Measurements from ENCODE around the gene TMEM217. TPM values are rescaled to one million over a fixed set of nuclear protein-coding genes. Genes with fewer than 3 reads are reported as not detected.

The TMEM217 gene
- total RNA-seq, 4 donors from 2014 or later, result 1.4 to 4.7 (median 2.0) TPM

DNA sequence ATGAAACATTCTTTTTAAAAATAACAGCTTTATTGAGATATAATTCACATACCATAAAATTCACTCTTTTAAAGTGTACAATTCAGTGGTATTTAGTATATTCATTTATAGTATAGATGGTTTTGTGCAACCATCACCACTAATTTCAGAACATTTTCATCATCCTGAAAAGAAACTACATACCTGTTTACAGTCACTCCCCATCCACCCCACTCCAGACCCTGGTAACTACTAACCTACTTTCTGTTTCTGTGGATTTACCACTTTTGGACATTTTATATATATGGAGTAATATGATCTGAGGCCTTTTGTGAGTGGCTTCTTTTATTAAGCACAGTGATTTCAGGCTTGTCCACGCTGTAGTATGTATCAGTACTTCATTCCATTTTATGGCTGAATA, 2.5 kb upstream of the TMEM217 start:
- H3K4me1 ChIP-seq, result peaks cover 15 to 77% (median 19%) of the 10 kb centered on the region in 3 donors
- intact Hi-C loops (cut with DNase I), result no loop called here
- 89 to 96% methylated on average over 1 of the region's 1 CpG for WGBS, 2 donors
- H3K4me3 ChIP-seq, result no peak overlapping the region
- H3K27ac ChIP-seq, result no peak overlapping the region
- DNase-seq, result no peak
- no peaks in the 10 kb centered on the region for H3K9me3 ChIP-seq
- H3K36me3 ChIP-seq, result no peaks in the 10 kb centered on the region
- no peaks in the 10 kb centered on the region for H3K27me3 ChIP-seq
- TF ChIP-seq POLR2A (IDR thresholded peaks at IDR 0.05), result no peak
- TF ChIP-seq, protein P1, sequence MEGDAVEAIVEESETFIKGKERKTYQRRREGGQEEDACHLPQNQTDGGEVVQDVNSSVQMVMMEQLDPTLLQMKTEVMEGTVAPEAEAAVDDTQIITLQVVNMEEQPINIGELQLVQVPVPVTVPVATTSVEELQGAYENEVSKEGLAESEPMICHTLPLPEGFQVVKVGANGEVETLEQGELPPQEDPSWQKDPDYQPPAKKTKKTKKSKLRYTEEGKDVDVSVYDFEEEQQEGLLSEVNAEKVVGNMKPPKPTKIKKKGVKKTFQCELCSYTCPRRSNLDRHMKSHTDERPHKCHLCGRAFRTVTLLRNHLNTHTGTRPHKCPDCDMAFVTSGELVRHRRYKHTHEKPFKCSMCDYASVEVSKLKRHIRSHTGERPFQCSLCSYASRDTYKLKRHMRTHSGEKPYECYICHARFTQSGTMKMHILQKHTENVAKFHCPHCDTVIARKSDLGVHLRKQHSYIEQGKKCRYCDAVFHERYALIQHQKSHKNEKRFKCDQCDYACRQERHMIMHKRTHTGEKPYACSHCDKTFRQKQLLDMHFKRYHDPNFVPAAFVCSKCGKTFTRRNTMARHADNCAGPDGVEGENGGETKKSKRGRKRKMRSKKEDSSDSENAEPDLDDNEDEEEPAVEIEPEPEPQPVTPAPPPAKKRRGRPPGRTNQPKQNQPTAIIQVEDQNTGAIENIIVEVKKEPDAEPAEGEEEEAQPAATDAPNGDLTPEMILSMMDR (IDR thresholded peaks at IDR 0.05), result no peak

DNA sequence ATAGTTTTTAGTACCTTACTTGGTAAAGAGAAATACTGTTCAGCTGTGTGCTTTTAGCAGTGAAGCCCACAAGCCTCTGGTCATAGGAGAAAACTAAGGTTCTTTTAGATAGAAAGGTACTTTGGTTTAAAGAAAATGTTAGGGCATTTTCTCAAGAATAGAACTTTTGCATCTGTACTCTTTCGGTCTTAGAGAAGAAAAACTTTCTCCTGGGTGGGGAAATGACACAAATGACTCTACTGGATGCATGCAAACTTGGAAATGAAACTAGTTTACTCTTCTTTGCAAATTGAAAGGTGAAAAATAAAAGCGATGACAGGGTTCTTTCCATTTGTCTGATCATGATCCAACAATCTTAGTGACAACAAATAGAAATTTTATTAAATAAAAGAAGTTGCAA, 2.1 kb upstream of the TMEM217 start:
- 39 to 51% methylated on average over 2 of the region's 2 CpGs for WGBS, 2 donors
- no peak overlapping the region for H3K4me3 ChIP-seq
- peak overlapping the region in 2 of 4 donors; percentile 96 to 97 for H3K27ac ChIP-seq

DNA sequence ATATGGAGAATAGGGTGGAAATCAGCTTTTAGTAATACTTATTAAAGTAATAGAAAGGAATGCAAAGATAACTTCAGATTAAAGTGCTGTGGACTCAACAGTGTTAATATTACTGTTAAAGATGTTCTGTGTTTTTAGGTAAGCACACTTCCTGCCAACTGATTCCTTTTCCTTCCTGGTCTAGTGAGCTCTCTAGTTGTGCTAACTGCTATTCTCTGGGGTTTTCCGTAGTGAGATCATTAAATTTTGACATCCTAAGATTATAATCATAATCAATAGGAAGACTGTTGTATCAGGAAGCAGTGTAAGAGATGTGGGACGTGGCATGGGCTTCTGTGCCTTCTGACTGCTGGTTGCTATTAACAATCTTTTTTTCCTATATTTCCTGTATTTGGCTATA, 1.2 kb upstream of the TMEM217 start:
- Histone ChIP-seq H3K27ac (peak overlapping the region in 3 of 4 donors; percentile 96 to 97 (median 97)), H3K9me3 (no peaks in the 10 kb centered on the region), H3K4me1 (peaks cover 15 to 65% (median 15%) of the 10 kb centered on the region in 3 donors), H3K36me3 (no peaks in the 10 kb centered on the region), H3K27me3 (no peaks in the 10 kb centered on the region), H3K4me3 (peak overlapping the region in 3 of 4 donors; percentile 73 to 98 (median 95))
- 35 to 37% methylated on average over 2 of the region's 2 CpGs for WGBS, 2 donors
- no peak for TF ChIP-seq POLR2A (IDR thresholded peaks at IDR 0.05)
- TF ChIP-seq, protein P1 (IDR thresholded peaks at IDR 0.05), result no peak
- intact Hi-C loops (cut with DNase I), result no loop called here
- no peak for DNase-seq

More for the DNA sequence above, 2.1 kb upstream of the TMEM217 start:
- H3K9me3 ChIP-seq, result no peaks in the 10 kb centered on the region
- no peaks in the 10 kb centered on the region for H3K36me3 ChIP-seq
- no peaks in the 10 kb centered on the region for H3K27me3 ChIP-seq
- no peak for DNase-seq
- intact Hi-C loops (cut with DNase I), result no loop called here
- TF ChIP-seq POLR2A (IDR thresholded peaks at IDR 0.05), result no peak
- TF ChIP-seq, protein P1 (IDR thresholded peaks at IDR 0.05), result no peak
- peaks cover 15 to 73% (median 17%) of the 10 kb centered on the region in 3 donors for H3K4me1 ChIP-seq

DNA sequence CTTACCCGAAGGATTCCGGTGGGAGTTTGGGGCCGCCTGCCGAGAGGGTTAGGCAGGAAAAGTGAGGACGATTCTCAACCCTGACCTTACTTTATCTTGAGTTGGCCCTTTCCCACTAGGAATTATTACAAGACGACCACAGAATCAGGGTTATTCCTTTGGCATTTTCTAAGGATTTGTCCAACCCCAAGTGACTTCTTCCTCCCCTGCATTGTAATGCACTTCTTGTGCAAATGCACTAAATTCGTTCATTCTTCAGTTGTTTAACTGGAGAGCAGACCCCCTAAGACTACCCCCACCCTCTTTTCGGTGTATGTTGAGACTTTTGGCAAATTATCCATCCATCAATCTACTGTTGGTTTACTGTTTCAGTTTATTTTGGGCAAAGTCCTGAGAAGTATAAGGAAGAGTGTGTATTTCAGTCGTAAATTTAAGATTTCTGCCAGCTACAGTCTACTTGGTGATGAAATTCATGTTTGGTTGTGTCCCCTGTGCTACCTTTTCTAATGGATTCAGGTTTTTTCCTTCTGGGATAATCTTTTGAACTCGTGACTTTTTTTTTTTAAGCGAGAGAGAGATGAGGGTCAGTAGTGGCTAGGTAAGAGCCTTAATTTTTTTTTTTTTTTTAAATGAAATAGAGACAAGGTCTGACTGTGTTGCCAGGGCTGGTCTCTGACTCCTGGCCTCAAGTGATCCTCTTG, 611 bp upstream of the TMEM217 start:
- Histone ChIP-seq H3K9me3 (no peaks in the 10 kb centered on the region), H3K36me3 (no peaks in the 10 kb centered on the region), H3K27ac (peak overlapping the region; percentile 92 to 97 (median 96)), H3K4me3 (peak overlapping the region; percentile 73 to 98 (median 92)), H3K4me1 (peaks cover 15 to 63% (median 15%) of the 10 kb centered on the region in 3 donors), H3K27me3 (no peaks in the 10 kb centered on the region)
- no peak for DNase-seq
- TF ChIP-seq POLR2A (IDR thresholded peaks at IDR 0.05), result no peak
- TF ChIP-seq, protein P1 (IDR thresholded peaks at IDR 0.05), result no peak
- intact Hi-C loops (cut with DNase I), result no loop called here
- 10 to 17% methylated on average over 7 to 11 of the region's 11 CpGs for WGBS, 2 donors

DNA sequence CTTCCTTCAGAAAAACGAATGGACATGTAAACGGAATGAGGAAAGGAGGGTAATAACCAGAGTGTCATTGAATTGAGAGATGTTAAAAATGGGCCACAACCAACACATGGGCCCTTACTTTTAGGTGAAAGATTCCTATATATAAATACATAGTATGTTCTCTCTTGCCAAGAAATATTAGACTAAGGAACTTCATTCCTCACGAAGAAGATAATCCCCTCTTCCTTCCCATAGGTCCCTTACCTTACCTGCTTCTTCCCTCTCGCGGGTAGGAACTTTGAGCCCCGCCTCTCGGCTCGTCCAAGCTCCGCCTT, 667 bp downstream of the TMEM217 start:
- Histone ChIP-seq H3K27me3 (no peaks in the 10 kb centered on the region), H3K36me3 (no peaks in the 10 kb centered on the region), H3K9me3 (no peaks in the 10 kb centered on the region), H3K4me1 (peaks cover 15 to 50% (median 15%) of the 10 kb centered on the region in 3 donors), H3K27ac (peak overlapping the region; percentile 67 to 97 (median 94)), H3K4me3 (peak overlapping the region; percentile 73 to 98 (median 92))
- WGBS, 2 donors, result 0 to 1% methylated on average over 9 of the region's 9 CpGs
- intact Hi-C loops (cut with DNase I), result no loop called here
- TF ChIP-seq, protein P1 (IDR thresholded peaks at IDR 0.05), result no peak
- no peak for TF ChIP-seq POLR2A (IDR thresholded peaks at IDR 0.05)
- DNase-seq, result no peak

All from esophagus squamous epithelium (tissue), 5 donors.